Activated CD8-positive, alpha-beta memory T cell treated with anti-CD3 and anti-CD28 coated beads, Interleukin-2, amount 50 U/mL, for 24 hours (primary cell): Measurements from ENCODE around the gene LGR6.
"Not testable (repeated sequence)": the region's sequence is repeated elsewhere in the genome, so short reads cannot be mapped to it uniquely, and the experiment has no call there.

Experiments
- DNase-seq: peaks from one replicate; pipeline ENCODE4 v3.0.0-alpha.2; 2020; ENCODE audit errors: extremely low read depth

LGR6 gene

DNA sequence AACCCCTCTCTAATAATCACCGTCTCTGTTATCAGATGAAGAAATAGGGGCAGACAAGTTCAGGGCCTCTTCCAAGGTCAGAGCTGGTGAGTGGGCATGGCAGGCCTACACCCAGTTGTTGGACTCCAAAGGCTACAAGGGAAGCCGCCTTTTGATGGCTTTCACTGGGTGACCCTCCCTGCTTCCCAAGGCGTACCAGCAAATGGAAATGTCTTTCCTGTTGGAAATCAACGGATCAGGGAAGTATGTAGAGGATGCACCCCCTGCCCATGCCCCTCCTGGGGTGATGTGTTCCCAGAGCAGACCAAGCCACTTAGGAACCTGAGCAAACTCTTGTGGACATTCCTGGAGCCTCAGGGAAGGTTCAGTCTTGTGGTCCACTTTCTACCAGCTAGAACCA, 47.4 kb downstream of the LGR6 start:
- DNase-seq: no peak

DNA sequence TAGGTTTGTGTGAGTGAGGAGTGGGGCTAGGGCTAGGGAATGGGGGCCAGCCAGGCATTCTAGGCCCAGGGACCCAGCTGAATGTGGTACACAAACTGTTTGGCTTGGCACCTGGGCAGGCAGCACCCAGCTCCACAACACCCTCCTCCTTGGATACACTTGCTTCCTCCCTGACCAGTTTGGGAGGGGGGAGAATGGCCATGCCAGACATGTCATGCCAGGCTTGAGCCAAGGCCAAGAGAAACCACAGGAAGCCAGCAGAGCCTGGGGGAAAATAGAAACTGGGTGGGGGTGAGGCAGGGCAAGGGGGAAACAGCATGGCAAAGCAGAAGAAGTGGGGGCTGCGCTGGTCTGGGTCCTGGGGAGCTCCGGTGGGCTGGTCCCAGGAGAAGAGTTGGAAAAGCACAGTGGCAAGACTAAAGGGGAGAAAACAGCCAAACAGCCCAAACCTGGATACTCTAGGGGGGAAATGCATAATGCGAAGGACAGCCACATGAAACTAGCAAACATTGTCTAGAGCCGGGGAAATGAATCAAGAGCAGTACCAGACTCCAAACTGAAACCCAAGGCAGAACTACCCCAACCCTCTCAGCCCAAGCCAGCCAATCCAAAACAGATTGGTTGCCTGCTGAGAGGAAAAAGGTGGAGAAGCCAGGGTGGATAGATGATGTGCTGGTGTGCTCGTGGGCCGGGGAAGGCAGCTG, 47.9 kb downstream of the LGR6 start:
- no peak for DNase-seq

DNA sequence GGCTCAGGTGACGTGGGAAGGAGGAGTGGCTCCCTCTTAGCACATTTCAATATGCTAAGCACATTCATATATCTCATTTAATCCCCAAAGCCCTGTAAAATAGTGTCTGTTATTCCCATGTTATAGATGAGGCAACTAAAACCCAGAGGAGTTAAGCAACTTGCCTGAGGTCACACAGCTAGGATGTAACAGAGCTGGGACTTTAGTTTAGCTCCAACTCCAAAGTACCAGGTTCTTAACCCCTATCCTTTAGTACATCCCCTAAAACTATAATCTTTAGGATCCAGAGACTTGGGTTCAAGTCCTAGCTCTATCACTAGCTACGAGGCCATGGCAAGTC, 48.5 kb downstream of the LGR6 start:
- DNase-seq: no peak

DNA sequence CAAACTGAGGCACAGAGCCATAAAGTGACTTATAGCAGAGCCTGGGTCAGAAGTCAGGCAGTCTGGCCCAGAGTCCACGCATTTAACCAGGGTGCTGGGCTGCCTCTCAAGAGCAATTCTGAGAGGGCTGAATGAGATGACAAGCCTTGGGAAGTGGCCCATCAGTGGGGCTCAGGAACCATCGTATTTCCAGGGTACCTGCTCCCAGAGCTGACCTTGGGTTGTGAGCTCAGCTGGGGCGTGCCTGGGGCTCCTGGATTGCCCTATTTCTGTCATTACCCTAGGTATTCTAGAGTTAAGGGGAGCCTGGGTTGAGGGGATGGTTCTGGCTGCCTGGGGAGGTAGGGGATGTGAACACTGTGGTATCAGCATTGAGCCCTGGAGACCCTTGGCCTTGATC, 49.4 kb downstream of the LGR6 start:
- DNase-seq: no peak

DNA sequence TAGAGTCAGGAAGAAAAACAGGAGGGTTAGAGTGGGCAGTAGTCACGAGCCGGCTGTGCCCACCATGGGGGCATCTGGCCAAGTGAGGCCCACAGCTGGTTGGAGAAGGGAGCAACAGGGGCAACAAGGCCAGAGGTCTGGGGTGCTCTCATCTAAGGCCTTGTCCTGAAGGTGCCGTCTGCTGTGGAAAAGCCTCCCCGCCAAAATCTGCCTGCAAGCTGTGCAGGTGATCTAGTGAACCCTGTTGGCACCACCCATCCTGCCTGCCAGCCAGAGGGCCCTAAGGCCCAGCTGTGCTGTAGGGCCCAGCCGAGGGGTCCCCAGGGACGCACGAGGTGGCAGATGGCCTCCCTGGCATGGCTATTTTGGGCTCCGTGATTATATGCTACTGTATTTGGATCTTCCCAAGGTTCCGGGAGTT, 51.3 kb downstream of the LGR6 start:
- DNase-seq: no peak

DNA sequence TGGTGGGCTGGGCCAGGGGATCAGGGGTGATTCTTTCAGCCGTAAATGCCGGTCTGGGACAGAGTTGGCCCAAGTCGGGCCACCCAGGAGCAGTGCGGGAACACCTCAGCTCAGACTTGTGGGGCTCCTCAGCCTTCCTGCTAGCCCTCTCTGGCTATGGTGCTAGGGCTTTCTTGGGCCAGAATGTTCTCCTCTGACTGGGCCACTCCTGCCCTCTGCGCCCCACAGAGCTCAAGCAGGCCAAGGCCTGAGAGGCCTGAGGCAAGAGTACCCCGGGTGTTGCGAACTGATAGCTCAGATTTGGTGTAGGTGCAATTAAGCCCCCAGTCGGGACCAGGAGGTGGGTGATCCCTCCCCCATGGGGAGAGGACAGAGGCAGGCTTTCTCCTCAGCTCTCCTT, 51.8 kb downstream of the LGR6 start:
- DNase-seq: no peak

DNA sequence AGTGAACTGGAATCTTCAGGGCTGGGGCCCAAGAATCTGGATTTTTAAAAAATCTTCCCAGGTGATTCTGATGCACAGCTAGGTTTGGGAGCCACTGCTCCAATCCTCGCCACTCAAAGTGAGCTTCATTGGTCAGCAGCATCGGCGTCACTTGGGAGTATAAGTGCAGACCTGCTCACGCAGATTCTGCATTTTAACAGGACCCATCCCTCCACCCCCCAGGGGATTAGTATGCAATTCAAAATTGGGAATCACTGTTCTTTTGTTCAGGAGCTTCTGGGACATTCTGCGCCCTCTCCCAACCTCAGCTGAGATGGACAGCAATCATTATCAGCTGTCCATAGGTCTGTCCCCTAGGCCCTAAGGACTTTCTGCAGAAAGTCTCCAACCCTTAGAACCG, 53.5 kb downstream of the LGR6 start:
- no peak for DNase-seq

DNA sequence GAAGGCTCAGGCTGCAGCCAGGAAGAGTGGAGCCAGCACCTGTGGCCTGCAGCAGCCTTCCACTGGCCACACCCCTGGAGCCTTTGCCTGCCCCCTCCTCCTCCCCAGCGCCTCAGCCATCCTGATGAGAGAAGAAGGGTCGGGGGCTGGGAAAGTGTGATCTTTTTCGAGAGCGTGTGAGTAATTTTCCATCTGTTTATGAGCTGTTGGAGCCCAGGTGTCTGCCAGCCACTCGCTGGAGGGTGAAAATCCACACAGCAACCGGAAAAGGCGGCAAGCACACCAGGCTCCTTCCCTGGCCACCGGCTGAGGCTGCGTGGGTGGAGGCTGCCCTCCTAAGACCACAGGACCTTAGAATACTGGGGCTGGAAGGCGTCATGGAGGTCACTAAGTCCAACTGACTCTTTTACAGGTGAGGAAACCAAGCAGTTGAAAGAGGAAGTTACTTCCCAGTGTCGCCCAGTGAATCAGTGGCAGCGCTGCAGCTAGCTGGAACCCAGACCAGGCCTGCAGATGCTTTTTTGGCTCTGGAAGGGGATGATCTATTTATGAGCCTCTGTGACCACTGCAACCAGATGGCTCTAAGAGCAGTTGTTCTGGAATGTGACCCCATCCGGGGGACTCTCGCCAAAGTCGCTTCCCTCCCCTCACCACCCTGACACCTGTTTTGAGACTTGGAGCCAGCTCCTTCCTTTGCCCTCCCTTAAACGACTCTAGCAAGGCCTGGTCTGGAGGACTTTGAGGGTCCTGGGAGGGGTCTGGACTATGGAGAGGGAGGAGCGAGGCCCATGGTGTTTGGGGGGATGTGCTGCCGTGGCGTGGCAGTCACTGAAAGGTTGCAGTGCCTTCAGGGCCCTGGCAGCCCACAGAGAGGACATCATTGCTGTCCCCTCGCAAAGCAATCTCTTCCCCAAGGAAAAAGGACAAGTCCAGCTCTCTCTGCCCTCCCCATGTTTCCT, 54.5 kb downstream of the LGR6 start:
- no peak for DNase-seq

DNA sequence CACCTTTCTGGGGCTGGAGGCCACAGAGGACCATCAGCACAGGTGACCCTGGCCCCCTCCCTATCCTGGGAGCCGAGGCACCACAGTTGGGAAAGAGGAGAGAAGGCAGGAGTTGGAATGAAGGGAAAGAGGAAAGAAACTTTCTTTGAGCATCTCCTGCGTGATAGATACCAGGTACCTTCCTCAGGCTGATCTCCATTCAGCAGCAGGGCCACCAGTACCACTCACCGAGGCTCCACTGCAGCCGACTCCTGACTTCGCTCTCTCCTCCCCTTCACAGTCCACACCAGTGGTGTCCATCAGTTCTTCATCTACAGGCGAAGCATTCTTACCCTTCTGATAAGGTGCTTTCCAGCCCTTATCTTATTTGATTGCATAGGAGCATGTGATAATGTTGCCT, 55.3 kb downstream of the LGR6 start:
- DNase-seq: no peak

DNA sequence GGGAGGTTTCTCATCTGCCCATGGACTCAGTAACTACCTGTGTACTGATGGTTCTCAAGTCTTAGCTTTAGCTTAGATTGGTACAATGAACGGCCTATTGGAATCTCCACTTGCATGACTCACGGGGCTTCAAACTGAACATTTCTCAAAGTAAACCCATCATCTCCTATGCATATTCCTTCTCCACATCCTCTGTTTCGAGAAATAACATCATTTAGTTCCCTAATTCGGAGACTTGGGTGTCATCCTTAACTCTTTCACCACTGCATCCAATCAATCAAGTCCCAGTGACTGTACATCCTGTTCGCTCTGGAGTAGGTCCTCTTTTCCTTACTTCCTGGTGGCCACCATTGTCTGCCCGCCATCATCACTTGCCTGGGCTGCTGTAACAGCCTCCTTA, 55.8 kb downstream of the LGR6 start:
- no peak for DNase-seq

DNA sequence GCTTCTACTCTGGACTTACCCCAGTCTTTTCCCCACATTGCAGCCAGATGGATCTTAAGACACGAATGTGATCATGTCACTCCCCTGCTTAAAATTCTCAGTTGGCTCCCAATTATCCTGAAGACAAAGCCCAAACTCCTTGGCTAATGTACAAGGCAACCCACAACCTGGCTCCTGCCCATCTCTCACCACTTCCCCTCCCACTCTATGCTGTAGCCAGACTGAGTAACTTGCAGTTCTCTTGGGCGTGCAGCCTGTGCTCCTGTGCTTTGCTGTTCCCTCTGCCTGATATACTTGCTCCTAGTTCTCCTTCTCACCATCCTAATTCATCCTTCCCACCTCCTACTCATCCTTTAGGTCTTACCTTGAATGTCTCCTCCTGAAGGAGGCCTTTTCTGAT, 56.2 kb downstream of the LGR6 start:
- no peak for DNase-seq

DNA sequence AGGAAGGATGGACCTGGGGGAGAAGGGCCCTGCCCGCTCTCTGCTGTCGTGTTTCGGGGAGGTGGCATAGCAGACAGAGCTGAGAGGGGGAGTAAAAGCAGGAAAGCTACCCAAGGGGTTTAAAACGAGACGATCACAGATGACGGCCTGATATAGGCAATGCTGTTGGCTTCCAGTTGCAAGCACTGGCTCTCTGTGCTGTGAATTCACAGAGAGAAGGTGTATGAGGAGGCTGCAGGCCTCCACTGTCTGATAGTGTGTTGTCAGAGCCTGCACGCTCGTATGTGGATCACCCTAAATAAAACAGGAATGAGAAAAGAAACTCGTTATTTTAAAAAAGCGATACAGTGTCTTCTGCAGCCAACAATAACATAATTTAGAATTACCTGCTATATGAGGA, 57.4 kb downstream of the LGR6 start:
- DNase-seq: no peak

DNA sequence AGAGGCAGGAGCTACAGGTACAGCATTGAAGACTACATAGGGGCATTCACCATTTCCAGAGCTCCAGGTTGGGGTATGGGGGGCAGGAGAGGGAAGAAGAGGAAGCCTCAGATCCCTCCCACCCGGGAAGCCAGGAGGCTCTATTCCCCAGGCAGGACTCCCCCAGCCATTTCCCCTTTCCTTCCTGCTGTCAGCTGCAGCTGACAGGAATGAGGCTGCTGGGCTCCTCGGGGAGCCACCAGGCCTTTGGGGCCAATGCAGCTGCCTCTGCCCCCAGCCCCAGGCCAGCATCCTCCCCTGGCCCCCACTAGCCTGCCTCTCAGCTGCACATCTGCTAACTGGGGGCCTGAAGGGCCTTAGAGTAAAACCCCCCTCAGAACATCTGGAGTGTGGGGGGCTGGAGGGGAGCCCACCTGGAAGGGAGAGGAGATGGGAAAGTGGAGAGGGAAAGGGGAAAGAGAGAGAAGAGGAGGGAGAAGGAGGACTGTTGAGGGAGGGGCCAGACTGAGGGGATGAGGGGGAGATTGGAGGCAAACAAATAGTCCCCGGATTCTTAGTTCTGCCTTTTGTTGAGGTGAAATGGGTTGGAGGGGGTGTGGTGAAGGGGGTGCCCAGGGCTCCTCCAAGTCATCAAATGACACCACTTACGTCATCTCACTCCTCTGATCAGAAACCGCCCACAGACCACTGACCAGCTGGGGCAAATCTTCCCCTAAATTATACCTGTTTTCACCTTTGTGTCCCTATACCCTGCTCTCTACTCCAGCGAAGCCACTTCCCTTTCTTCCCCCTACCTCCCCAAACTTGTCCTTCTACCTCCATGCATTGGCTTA, 58.0 kb downstream of the LGR6 start:
- DNase-seq: no peak

DNA sequence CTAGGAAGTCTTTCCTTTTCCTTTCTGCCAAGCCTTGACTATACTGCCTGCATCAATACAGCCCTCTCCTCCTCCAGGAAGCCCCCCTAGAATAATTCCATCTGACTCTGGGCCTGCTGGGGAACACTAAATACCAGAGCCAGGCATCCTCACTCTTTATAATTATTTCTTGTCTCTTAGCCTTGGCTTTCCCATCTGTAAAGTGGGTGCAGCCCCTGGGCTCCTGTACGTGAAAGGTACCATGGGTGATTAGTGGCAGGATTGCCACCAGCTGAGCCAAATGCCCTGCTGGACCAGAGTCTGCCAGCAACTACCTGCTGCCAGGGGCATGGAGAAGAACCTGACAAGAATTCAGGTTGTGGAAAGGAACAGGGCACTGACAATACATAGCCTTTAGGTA, 58.7 kb downstream of the LGR6 start:
- no peak for DNase-seq

DNA sequence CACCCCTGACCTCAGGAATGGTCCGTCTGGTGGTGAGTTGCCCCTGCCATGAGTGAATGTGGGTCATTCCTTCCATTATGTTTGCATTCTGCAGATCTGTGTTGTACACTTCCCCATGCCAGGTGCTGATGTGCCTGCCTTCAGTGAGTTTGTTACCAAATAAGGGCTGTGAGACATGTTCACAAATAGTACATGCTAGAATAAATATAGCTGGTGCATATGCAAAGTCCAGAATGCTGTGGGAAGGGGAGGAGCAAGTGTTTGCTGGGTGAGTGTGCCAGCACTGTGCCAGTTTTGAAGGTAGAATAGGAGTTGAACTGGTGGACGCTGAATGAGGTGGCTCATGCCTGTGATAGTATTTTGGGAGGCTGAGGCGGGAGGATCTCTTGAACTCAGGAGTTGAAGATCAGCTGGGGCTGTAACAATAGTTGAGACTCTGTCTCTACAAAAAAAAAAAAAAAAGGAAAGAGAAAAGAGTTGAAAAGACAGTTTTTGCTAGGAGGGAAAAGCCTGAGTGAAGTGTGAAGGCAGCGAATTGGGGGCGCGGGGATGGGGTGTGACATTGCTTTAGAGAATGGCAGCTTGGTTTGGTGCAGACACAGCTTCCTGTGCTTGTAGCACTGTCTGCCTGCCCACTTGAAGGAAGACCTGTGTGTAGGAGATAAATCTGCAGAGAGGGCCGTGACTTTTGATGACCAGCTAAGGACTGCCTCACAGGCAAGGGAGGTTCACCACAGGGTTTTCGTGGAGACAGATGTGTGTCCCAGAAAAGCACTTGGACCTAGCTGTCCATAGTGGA, 61.1 kb downstream of the LGR6 start:
- DNase-seq: no peak

DNA sequence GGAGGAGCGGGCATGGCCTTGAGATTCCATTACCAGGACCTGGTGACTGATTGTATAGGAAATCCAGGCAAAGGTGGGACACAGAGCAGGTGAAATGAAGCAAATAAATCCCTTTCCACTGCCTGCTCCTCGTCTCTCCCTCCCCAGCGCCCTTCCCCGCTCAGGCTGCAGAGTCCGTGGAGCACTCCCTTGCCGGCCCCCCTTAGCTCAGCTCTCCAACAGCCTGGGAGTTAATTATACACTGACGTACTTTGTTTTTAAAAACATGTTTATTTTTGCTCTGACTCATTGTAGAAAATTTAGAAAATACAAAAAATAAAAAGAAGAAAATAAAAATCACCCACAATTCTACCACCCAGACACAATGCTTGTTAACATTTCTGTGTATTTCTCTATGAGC, 61.7 kb downstream of the LGR6 start:
- DNase-seq: no peak

DNA sequence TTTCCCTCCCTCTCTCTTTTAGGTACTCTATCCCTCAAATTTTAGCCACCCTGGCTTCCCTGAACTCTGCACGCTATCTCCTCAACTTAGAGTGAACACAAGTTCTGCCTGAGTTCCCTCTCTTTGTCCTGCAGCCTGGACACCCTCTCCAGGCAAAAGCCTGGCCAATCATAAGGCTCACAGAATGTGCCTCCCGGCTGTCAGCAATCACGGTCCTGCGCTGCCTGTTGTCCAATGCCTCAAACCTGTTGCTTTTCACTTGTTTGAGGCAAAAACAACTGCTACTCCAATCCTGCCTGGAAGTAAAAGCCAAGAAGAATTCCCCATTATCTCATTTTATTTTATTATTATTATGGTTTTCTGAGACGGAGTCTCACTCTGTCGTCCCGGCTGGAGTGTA, 66.1 kb downstream of the LGR6 start:
- no peak for DNase-seq

DNA sequence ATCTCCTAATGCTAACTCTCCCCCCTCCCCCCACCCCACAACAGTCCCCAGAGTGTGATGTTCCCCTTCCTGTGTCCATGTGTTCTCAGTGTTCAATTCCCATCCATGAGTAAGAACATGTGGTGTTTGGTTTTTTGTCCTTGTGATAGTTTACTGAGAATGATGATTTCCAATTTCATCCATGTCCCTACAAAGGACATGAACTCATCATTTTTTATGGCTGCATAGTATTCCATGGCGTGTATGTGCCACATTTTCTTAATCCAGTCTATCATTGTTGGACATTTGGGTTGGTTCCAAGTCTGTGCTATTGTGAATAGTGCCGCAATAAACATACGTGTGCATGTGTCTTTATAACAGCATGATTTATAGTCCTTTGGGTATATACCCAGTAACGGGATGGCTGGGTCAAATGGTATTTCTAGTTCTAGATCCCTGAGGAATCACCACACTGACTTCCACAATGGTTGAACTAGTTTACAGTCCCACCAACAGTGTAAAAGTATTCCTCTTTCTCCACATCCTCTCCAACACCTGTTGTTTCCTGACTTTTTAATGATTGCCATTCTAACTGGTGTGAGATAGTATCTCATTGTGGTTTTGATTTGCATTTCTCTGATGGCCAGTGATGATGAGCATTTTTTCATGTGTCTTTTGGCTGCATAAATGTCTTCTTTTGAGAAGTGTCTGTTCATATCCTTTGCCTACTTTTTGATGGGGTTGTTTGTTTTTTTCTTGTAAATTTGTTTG, 67.8 kb downstream of the LGR6 start:
- DNase-seq: not testable (repeated sequence)

DNA sequence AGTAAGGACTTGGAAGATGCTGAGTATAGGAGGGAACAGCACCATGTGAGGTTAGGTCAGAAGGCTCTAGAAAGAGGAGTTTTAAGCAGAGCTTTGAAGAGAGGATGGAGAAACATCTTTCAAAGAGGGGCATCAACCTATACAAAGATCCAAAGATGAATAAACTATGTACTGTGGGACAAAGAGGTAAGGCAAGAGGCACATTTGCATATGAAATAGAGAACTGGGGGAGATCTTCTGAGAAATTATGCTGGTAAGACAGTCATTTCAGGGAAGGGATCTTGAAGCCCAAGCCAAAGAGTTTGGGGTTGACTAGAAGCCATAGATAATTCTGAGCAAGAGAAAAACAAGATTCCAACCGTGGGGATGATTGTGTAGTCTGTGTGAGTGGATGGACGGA, 70.0 kb downstream of the LGR6 start:
- DNase-seq: no peak

DNA sequence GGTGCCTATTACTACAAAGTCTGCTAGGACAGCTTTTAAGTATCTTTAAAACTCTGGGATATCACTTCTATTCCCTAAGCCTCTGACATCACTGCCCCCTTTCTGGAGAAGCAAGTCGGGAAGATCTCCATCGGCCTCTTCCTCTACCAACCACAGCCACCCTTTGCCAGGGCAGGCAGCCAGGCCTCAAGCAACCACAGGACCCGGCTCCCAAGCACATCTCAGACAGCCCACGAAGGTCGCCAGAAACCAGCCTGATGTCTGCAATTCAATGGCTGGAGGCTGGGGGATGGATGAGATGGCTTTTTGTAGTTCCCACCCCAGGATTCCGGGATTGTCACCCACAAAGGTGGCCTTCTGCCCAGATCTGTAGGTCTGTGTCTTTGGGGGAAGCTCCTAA, 70.7 kb downstream of the LGR6 start:
- no peak for DNase-seq

DNA sequence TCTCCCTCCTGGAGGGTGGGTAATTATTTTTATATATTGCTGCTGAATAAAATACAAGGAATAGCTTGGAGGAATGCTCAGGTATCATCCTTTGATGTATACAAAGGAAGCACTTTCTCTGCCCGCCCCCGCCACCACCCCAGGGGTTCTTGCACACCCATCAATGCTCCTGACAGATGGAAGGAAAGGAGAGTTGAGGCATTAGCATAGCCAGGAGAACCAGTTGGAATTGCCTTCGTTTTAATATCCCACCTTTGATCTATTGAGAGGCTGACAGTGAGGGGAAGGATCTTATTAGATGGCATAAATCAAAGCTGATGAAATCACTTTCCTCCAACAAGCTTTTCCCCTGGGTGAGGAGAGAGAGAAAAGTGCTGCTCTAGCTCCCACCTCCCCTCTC, 71.1 kb downstream of the LGR6 start:
- DNase-seq: no peak
